Stimulated activated memory B cell treated with anti-CD40 and anti-IgM and Interleukin-4, amounts not matched to agents 10 μg/mL and 1 μg/mL and 100 μg/mL, for 72 hours (primary cell): ENCODE data around the gene LIPC.

ENCODE experiments used
- ATAC-seq: fragments of 150-1000 bp; cut with Tn5 transposase; 2 replicates; pipeline ENCODE4 v1.10.0; 2021
- H3K27ac Mint-ChIP-seq: one replicate; pipeline ENCODE4 v1.8.0; 2022; ENCODE audit warnings: mild to moderate bottlenecking, mixed read lengths
- H3K27me3 Mint-ChIP-seq: one replicate; pipeline ENCODE4 v1.8.0; 2022; ENCODE audit warnings: mixed read lengths
- H3K36me3 Mint-ChIP-seq: one replicate; pipeline ENCODE4 v1.8.0; 2022; ENCODE audit warnings: mixed read lengths
- H3K4me1 Mint-ChIP-seq: one replicate; pipeline ENCODE4 v1.8.0; 2022; ENCODE audit warnings: mixed read lengths
- H3K4me3 Mint-ChIP-seq: one replicate; pipeline ENCODE4 v1.8.0; 2022; ENCODE audit warnings: mild to moderate bottlenecking, moderate library complexity, mixed read lengths
- H3K9me3 Mint-ChIP-seq: one replicate; pipeline ENCODE4 v1.8.0; 2022; ENCODE audit warnings: mixed read lengths

Gene LIPC

DNA sequence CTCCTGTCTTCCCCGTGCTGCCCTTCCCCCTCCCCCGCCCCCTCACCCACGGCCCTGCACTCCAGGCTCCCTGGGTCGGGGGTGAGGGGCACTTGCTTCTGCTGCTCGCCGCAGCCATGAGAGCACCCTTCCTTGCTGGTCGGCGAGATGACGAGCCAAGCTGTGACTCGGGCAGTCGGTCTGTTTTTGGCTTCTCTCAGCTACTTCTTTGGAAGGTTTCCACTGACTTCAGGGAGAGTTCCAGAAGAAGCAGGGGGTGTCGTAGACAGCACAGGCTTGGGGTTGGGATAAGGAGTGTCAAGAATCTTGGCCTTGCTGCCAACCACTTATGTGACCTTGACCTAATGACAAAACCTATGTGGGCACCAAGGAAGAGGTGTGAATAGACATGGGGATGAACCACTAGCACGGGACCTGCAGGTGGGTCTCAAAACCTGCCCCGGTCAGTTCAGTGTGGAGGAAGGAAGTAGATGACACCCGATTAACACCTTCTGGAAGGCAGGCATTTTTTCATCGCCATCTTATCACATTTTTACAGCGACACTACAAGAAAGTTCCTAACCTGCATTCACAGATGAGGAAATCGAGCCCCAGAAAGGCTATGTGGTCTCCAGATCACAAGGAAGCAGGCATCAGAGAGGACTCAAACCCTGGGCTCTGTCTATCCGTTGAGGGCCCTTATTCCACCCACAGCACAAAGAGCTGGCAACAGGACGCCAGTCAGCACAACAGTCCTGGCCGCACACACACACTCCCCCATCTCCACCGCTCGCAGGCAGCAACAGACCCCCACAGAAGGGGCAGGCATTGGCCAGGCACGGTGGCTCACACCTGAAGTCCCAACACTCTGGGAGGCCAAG, 120.9 kb downstream of the LIPC start:
- H3K27ac Mint-ChIP-seq = no peak overlapping the region
- no peak for ATAC-seq
- H3K36me3 Mint-ChIP-seq = no peaks in the 10 kb centered on the region
- no peak overlapping the region for H3K4me3 Mint-ChIP-seq
- peaks cover 7% of the 10 kb centered on the region for H3K4me1 Mint-ChIP-seq
- peaks cover 41% of the 10 kb centered on the region for H3K27me3 Mint-ChIP-seq
- H3K9me3 Mint-ChIP-seq = no peaks in the 10 kb centered on the region

DNA sequence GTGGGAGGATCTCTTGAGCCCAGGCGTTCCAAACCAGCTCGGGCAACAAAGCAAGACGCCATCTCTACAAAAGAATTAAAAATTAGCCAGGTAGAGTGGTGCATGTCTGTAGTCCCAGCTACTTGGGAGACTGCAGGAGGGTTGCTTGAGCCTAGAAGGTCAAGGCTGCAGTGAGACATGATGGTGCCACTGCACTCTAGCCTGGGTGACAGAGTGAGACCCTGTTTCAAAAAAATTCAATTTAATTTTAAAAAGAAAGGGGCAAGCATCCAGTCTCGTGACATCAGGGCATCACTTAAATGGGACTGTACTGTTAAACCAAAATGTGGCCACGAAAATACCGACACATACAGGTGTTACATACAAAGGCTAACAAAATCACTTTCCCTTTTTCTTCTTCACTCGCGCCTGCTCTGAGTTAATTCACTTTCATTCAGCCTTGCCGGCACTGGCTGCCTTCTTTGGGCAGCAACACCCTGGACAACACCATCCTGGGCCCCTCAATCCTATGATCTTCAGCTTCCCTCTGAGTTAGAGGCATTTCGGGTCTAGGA, 121.7 kb downstream of the LIPC start:
- Mint-ChIP-seq H3K4me1 (peaks cover 7% of the 10 kb centered on the region), H3K9me3 (no peaks in the 10 kb centered on the region), H3K27me3 (peaks cover 41% of the 10 kb centered on the region), H3K4me3 (no peak overlapping the region), H3K27ac (no peak overlapping the region), H3K36me3 (no peaks in the 10 kb centered on the region)
- ATAC-seq = no peak

DNA sequence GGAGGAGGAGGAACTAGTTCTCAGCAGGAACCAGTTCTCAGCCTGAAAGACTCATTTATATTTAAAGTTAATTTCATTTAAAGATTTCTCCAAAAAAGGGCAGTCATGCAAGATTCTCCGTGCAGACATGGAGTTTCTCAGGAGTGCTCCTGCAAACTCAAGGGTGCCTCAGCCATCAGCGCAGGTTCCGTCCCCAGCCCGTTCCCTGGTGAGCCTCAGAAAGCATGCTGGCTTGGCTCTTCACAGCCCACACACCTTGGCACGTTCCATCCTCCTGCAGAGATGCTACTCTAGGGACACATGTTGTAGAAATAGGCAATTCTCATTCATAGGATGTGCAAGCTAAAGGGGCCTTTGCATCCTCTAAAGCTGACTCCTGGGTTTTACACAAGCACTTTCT, 123.0 kb downstream of the LIPC start:
- H3K4me3 Mint-ChIP-seq = no peak overlapping the region
- H3K4me1 Mint-ChIP-seq = peaks cover 7% of the 10 kb centered on the region
- H3K27me3 Mint-ChIP-seq = peaks cover 45% of the 10 kb centered on the region
- ATAC-seq = no peak
- no peaks in the 10 kb centered on the region for H3K9me3 Mint-ChIP-seq
- no peak overlapping the region for H3K27ac Mint-ChIP-seq
- H3K36me3 Mint-ChIP-seq = no peaks in the 10 kb centered on the region

DNA sequence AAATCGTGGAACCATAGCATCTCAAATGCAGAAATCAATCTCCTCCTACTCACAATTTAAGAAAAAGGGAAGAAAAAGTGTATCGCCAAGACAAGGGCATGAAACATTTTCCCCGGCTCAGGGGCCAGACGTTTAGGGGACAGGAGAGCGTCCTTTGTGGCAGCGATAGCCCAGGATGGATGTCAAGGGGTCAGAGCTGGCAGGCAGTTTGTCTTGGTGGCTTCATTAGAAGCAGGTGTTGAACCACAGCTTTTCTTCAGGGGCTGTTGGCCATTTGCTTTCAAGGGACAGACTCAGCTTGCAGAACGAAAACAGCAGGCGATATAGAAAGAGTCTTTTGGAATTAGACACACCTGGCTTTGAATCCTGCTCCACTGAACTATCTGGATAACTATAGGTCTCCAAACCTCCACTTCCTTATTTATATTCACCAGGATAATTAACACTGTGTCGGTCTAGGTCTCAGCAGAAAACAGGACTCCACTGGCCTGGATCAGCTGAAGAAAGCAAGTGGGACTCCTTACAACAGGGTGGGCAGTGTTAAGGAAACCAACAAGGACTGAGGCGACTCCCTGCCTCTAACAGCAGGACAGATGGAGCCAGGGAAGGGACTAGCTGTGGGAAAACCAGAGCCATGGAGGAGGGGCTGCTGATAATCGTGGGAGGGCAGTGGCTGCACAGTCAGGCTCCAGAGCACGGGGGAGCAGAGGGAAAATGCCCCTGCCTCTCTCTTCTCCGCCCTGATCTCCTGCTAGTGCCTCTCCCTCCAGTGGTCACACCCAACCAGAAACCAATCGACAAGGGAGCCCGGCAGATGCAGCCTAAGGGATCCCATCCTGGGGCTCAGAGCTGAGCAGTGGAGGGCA, 123.6 kb downstream of the LIPC start:
- Mint-ChIP-seq H3K9me3 (no peaks in the 10 kb centered on the region), H3K36me3 (no peaks in the 10 kb centered on the region), H3K27me3 (peaks cover 40% of the 10 kb centered on the region), H3K27ac (no peak overlapping the region), H3K4me1 (peaks cover 7% of the 10 kb centered on the region), H3K4me3 (no peak overlapping the region)
- no peak for ATAC-seq

DNA sequence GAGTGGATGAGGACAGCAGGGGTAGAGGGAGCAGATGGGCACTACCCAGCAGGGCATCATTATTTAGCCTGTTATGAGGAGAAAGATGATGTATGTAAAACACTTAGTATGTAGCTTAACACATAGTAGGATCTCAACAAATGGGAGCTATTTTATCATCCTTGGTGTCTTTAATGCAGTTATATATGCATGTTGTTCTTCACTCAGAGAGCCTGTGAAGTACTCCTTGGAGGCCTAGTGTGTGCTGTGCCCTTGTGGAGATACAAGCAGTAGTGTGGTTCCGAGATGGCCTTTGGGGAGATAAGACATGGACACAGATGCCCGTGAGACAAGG, 124.2 kb downstream of the LIPC start:
- Mint-ChIP-seq H3K4me3 (no peak overlapping the region), H3K4me1 (peaks cover 5% of the 10 kb centered on the region), H3K9me3 (no peaks in the 10 kb centered on the region), H3K27ac (no peak overlapping the region), H3K27me3 (peaks cover 34% of the 10 kb centered on the region), H3K36me3 (no peaks in the 10 kb centered on the region)
- no peak for ATAC-seq

DNA sequence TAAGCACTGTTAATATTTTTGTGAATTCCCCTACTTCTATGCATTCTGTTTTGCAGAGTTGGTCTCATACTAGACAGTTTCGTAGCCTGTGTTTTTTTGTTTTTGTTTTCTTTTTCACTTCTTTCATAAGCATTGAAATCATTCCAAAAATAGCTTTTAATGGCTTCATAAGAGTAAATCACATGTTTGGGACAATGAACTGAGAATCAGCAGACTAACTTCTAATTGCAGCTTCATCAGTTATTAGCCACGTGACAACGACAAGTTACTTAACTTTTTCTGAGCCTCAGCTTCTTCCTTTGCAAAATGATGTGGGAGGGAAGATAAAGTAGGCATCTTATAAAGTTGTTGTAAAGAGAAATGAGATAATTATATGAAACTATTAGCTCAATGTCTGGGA, 124.8 kb downstream of the LIPC start:
- Mint-ChIP-seq H3K9me3 (no peaks in the 10 kb centered on the region), H3K27me3 (peaks cover 29% of the 10 kb centered on the region), H3K4me3 (no peak overlapping the region), H3K36me3 (no peaks in the 10 kb centered on the region), H3K27ac (no peak overlapping the region), H3K4me1 (no peaks in the 10 kb centered on the region)
- ATAC-seq = no peak

DNA sequence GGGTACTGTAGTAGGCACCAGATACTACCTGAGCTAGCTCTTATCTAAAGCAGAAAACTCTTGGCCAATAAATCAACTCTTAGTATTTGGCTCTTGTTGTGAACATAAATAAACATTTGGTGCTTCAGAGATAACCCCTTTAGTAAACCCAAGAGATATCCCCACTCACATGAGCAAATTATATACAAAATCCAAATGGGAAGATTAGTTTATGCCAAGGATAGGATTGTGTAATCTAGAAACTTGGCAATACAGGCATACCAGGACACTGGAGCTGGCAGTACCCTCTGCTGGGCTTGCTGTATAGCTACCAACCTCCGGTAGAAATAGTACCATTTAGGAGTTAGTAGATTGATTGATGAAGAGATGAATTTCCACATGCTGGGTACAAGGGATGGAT, 127.0 kb downstream of the LIPC start:
- Mint-ChIP-seq H3K27me3 (peaks cover 9% of the 10 kb centered on the region), H3K27ac (no peak overlapping the region), H3K9me3 (no peaks in the 10 kb centered on the region), H3K36me3 (no peaks in the 10 kb centered on the region), H3K4me3 (no peak overlapping the region), H3K4me1 (no peaks in the 10 kb centered on the region)
- no peak for ATAC-seq

DNA sequence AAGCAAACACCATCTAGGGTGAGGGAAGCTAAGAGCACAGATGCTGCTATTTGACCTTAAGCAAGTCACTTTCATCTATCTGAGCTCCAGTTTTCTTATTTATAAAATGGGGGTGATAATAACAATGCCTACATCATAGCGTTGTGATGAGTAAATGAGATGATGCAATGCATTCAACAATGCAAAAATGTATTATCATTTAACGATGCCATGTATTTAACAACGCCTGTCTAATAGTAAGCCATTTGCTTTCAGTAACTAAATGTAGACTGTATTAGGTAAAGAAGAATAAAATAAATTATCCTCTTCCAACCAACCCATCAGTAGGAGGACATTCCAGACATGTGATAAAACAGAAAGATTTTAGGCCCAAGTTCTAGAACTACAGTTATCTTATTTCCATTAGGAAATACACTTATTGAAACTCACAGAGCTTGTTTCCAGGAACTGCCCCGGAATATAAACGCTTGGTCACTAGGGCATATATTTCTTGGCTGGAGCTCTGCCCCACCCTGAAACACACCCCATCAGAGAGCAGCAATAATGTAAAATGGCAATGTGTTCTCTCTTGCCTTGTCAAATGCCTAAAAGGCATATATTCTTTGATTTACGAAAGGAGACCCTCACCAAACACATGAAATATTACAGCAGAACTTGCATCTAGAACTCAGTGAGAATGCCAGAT, 128.3 kb downstream of the LIPC start:
- no peaks in the 10 kb centered on the region for H3K4me1 Mint-ChIP-seq
- H3K9me3 Mint-ChIP-seq = no peaks in the 10 kb centered on the region
- ATAC-seq = no peak
- H3K27me3 Mint-ChIP-seq = peaks cover 20% of the 10 kb centered on the region
- no peak overlapping the region for H3K27ac Mint-ChIP-seq
- H3K4me3 Mint-ChIP-seq = no peak overlapping the region
- H3K36me3 Mint-ChIP-seq = no peaks in the 10 kb centered on the region

DNA sequence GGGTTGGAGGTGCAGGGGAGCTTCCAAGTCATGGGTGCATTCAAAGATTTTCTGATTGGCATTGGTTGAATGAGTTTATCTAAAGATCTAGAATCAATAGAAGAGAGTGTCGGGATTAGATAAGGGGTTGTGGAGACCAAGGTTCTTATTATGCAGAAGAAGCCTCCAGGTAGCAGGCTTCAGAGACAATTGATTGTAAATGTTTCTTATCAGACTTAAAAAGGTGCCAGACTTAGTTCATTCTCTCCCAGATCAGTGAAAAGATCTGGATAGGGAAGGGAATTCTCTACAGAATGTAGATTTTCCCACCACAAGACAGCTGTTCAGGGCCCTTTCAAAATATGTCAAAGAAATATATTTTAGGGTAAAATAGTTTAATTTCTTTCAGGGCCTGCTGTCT, 129.5 kb downstream of the LIPC start:
- Mint-ChIP-seq H3K4me1 (no peaks in the 10 kb centered on the region), H3K9me3 (no peaks in the 10 kb centered on the region), H3K27ac (no peak overlapping the region), H3K27me3 (peaks cover 25% of the 10 kb centered on the region), H3K36me3 (no peaks in the 10 kb centered on the region), H3K4me3 (no peak overlapping the region)
- ATAC-seq = no peak

DNA sequence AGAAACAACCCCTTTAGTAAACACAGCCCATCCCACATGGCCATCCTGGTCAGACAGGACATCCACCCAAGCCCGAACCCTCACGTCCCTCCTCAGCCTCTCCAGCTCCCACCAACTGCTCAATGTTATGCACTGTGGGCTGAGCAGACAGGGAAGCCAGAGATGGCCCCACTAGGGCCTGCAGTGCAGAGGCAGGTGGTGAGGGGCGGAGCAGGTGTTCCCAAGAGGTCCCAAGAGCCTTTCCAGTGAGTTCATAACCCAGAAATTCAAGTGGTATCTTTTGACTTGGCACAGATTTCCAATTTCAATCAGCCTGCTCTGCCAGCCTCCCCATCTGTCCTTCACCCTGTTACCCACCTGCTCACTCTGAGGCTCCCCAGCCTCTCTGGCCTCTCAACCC, 130.3 kb downstream of the LIPC start:
- Mint-ChIP-seq H3K4me3 (no peak overlapping the region), H3K9me3 (no peaks in the 10 kb centered on the region), H3K4me1 (no peaks in the 10 kb centered on the region), H3K27me3 (peaks cover 25% of the 10 kb centered on the region), H3K36me3 (no peaks in the 10 kb centered on the region), H3K27ac (no peak overlapping the region)
- no peak for ATAC-seq

DNA sequence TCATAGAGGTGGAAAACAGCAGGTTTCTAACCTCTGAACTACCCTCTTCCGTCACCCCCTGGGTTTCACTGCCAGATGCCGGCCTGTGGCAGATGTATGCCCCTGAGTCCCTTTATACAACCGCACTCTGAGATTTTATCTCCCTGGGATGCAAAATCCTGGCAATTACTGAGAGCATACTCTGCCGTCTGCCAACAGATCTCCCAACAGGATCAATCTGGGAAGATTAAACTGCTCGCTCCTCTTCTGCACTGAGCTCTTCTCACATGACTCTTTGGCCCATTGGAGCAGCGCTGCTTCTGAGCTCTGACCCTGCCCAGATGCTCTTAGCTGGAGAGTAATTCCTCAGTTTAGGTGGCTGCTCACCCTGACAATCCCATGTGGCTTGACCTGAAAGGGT, 133.2 kb downstream of the LIPC start:
- no peaks in the 10 kb centered on the region for H3K36me3 Mint-ChIP-seq
- H3K9me3 Mint-ChIP-seq = no peaks in the 10 kb centered on the region
- H3K27me3 Mint-ChIP-seq = peaks cover 16% of the 10 kb centered on the region
- H3K4me3 Mint-ChIP-seq = no peak overlapping the region
- no peaks in the 10 kb centered on the region for H3K4me1 Mint-ChIP-seq
- H3K27ac Mint-ChIP-seq = no peak overlapping the region
- no peak for ATAC-seq

DNA sequence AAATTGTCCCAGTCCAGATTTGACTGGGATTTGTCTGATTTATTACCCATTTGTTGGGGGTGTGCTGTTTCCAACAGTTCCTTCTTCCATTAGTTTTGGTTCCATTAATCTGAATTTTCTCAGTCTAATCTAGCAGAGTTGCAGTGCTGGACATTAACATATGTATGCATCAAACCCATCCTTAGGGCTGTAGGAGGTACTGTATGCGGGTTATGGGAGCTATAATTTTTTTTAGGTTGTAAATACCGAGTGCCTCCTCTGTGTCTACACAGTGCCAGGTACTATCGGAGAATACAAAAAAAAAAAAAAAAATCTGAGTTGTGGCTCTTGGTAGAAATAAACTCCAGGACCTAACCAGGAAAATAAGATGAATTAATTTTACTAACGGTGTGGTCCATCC, 133.8 kb downstream of the LIPC start:
- no peak for ATAC-seq
- no peaks in the 10 kb centered on the region for H3K9me3 Mint-ChIP-seq

DNA sequence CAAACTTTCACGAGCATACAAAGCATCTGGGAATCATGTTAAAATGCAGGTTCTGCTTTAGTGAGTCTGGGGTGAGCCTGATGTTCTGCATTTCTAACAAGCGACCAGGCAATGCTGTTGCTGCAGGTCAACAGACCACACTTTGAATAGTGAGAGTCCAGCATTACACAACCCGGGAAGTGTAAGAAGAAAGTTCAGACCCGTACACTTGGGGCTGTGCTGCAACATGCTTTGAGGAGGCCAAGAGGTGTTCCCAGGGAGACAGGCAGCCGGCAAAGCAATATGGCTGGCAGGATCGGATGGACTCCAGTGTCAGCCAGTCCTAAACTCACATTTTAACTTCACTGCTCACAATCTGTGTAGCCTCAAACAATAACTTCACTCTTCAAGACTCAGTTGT, 134.2 kb downstream of the LIPC start:
- H3K36me3 Mint-ChIP-seq = no peaks in the 10 kb centered on the region
- H3K27ac Mint-ChIP-seq = no peak overlapping the region
- H3K27me3 Mint-ChIP-seq = peaks cover 16% of the 10 kb centered on the region
- no peak overlapping the region for H3K4me3 Mint-ChIP-seq
- H3K4me1 Mint-ChIP-seq = no peaks in the 10 kb centered on the region
- ATAC-seq = no peak
- no peaks in the 10 kb centered on the region for H3K9me3 Mint-ChIP-seq

More for the DNA sequence above, 133.8 kb downstream of the LIPC start:
- Mint-ChIP-seq H3K27ac (no peak overlapping the region), H3K4me3 (no peak overlapping the region), H3K27me3 (peaks cover 16% of the 10 kb centered on the region), H3K4me1 (no peaks in the 10 kb centered on the region), H3K36me3 (no peaks in the 10 kb centered on the region)

DNA sequence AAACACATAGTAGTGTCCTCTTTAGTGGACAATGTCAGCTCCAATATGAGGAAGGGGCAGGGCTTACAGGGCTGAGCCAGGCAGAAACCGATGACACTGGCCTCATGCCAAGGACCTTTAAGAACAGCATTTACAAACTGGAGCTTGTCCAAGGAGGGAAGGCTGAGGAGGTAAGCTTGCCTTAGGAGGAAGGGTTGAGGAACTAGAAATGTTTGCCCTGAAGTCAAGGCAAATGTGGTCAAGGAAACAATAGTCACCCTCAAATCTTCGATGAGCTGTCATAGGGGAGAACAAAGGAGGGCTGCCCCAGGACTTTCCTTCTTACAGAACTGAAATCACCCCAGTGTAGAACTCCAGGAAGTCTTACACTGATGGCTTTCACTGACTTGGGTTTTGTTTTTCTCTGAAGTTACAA, 136.4 kb downstream of the LIPC start:
- Mint-ChIP-seq H3K4me1 (no peaks in the 10 kb centered on the region), H3K27ac (no peak overlapping the region), H3K9me3 (no peaks in the 10 kb centered on the region), H3K36me3 (no peaks in the 10 kb centered on the region), H3K27me3 (peaks cover 23% of the 10 kb centered on the region), H3K4me3 (no peak overlapping the region)
- ATAC-seq = peak; percentile 39

DNA sequence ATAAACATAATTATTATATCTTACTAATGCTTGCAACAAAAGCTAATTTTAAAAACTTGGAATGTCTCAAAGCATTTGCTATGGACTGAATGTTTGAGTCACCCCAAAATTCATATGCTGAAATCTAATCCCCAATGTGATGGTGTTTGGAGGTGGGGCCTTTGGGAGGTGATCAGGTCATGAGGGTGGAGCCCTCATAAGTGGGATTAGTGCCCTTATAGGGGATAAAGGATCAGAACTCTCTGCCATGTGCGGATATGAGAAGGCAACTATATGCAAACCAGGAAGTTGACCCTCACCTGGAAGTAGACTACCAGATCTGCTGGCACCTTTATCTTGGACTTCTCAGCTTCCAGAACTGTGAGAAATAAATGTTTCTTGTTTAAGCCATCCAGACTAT, 137.7 kb downstream of the LIPC start:
- Mint-ChIP-seq H3K9me3 (no peaks in the 10 kb centered on the region), H3K27ac (no peak overlapping the region), H3K4me3 (no peak overlapping the region), H3K36me3 (no peaks in the 10 kb centered on the region), H3K4me1 (peaks cover under 1% of the 10 kb centered on the region), H3K27me3 (peaks cover 18% of the 10 kb centered on the region)
- no peak for ATAC-seq
